Fibroblast of skin of right quadriceps (primary cell): ENCODE measurements around the gene CDK5R2.

Experiments
- DNase-seq: peaks from one replicate; pipeline ENCODE4 v3.0.0-alpha.2; 2013

Gene CDK5R2

GRCh38 chr2:218962859-218963492 is 3.5 kb downstream of the CDK5R2 start:
- DNase-seq = peak; percentile 45

GRCh38 chr2:218963601-218964000 is 4.1 kb downstream of the CDK5R2 start:
- no peak for DNase-seq

GRCh38 chr2:218964041-218964771 is 4.7 kb downstream of the CDK5R2 start:
- DNase-seq = peak; percentile 34

GRCh38 chr2:218970894-218971293 is 11.4 kb downstream of the CDK5R2 start:
- DNase-seq = no peak

- no peak for DNase-seq
Measured at GRCh38 chr2:218975060-218975777, 15.8 kb downstream of the CDK5R2 start.

- DNase-seq = peak; percentile 63
Measured at GRCh38 chr2:218979846-218980734, 20.6 kb downstream of the CDK5R2 start.

- DNase-seq = no peak
Measured at GRCh38 chr2:218980735-218981389, 21.4 kb downstream of the CDK5R2 start.

- no peak for DNase-seq
Measured at GRCh38 chr2:218981390-218981880, 22.0 kb downstream of the CDK5R2 start.

GRCh38 chr2:218981881-218982585 is 22.6 kb downstream of the CDK5R2 start:
- DNase-seq = no peak

GRCh38 chr2:218982586-218983262 is 23.3 kb downstream of the CDK5R2 start:
- DNase-seq = no peak

- no peak for DNase-seq
Measured at GRCh38 chr2:218983263-218983933, 23.9 kb downstream of the CDK5R2 start.

- no peak for DNase-seq
Measured at GRCh38 chr2:218983934-218984238, 24.4 kb downstream of the CDK5R2 start.

GRCh38 chr2:218984239-218985020 is 25.0 kb downstream of the CDK5R2 start:
- no peak for DNase-seq

- no peak for DNase-seq
Measured at GRCh38 chr2:218985021-218985324, 25.5 kb downstream of the CDK5R2 start, which contains the start of gene FEV. Gene FEV (minus strand): TSS chr2:218985184. CDS start chr2:218985075, 109 bp downstream.

GRCh38 chr2:218985325-218986091 is 26.0 kb downstream of the CDK5R2 start:
- DNase-seq = no peak

- DNase-seq = no peak
Measured at GRCh38 chr2:218986148-218986761, 26.8 kb downstream of the CDK5R2 start.

- DNase-seq = no peak
Measured at GRCh38 chr2:218988164-218988563, 28.7 kb downstream of the CDK5R2 start.

- no peak for DNase-seq
Measured at GRCh38 chr2:218988650-218989049, 29.2 kb downstream of the CDK5R2 start.
